ENCODE data around the gene ADAMTS2. TPM values are rescaled to one million over a fixed set of nuclear protein-coding genes. Genes with fewer than 3 reads are reported as not detected.

ADAMTS2 gene
- total RNA-seq, 1 donor from 2014 or later = 25.3 TPM

- intact Hi-C loops (cut with DNase I) = no loop called here
- peak; percentile 61 for DNase-seq (ENCODE audit: low spot score)
- no peak for ATAC-seq
These were observed 70.6 kb downstream of the ADAMTS2 start for GRCh38 chr5:179274321-179275315.

GRCh38 chr5:179273441-179274145 lies 71.7 kb downstream of the ADAMTS2 start:
- intact Hi-C loops (cut with DNase I) = no loop called here
- ATAC-seq (no peak), DNase-seq (ENCODE audit: low spot score) (peak; percentile 49)

- ATAC-seq (no peak), DNase-seq (ENCODE audit: low spot score) (peak; percentile 54)
- intact Hi-C loops (cut with DNase I) = no loop called here
These were observed 72.2 kb downstream of the ADAMTS2 start for GRCh38 chr5:179273073-179273435.

- intact Hi-C loops (cut with DNase I) = no loop called here
- no peak for ATAC-seq
- DNase-seq (ENCODE audit: low spot score) = peak; percentile 55
These were observed 72.8 kb downstream of the ADAMTS2 start for GRCh38 chr5:179272326-179273072.

GRCh38 chr5:179271821-179272325 lies 73.4 kb downstream of the ADAMTS2 start:
- no peak for ATAC-seq
- peak; percentile 49 for DNase-seq (ENCODE audit: low spot score)
- intact Hi-C loops (cut with DNase I) = no loop called here

GRCh38 chr5:179271428-179271734 lies 73.9 kb downstream of the ADAMTS2 start:
- DNase-seq (ENCODE audit: low spot score) (no peak), ATAC-seq (no peak)
- intact Hi-C loops (cut with DNase I) = no loop called here

- ATAC-seq = peak; percentile 8
These were observed 74.5 kb downstream of the ADAMTS2 start for GRCh38 chr5:179270581-179271427.

GRCh38 chr5:179269781-179270543 lies 75.3 kb downstream of the ADAMTS2 start:
- DNase-seq (ENCODE audit: low spot score) (peak; percentile 54), ATAC-seq (no peak)
- intact Hi-C loops (cut with DNase I) = no loop called here

More at GRCh38 chr5:179270581-179271427, 74.5 kb downstream of the ADAMTS2 start:
- intact Hi-C loops (cut with DNase I) = no loop called here
- peak; percentile 61 for DNase-seq (ENCODE audit: low spot score)

GRCh38 chr5:179268966-179269693 lies 76.1 kb downstream of the ADAMTS2 start:
- ATAC-seq (no peak), DNase-seq (ENCODE audit: low spot score) (peak; percentile 51)
- intact Hi-C loops (cut with DNase I) = no loop called here

- ATAC-seq (no peak), DNase-seq (ENCODE audit: low spot score) (peak; percentile 55)
- intact Hi-C loops (cut with DNase I) = no loop called here
These were observed 76.8 kb downstream of the ADAMTS2 start for GRCh38 chr5:179268399-179268952.

GRCh38 chr5:179267671-179268083 lies 77.6 kb downstream of the ADAMTS2 start:
- intact Hi-C loops (cut with DNase I) = no loop called here
- ATAC-seq = no peak

GRCh38 chr5:179267071-179267670 lies 78.1 kb downstream of the ADAMTS2 start:
- no peak for DNase-seq (ENCODE audit: low spot score)
- ATAC-seq = no peak
- intact Hi-C loops (cut with DNase I) = no loop called here

More at GRCh38 chr5:179267671-179268083, 77.6 kb downstream of the ADAMTS2 start:
- peak; percentile 57 for DNase-seq (ENCODE audit: low spot score)

- intact Hi-C loops (cut with DNase I) = no loop called here
- DNase-seq (ENCODE audit: low spot score) (peak; percentile 60), ATAC-seq (no peak)
These were observed 78.8 kb downstream of the ADAMTS2 start for GRCh38 chr5:179266291-179267070.

- intact Hi-C loops (cut with DNase I) = no loop called here
- DNase-seq (ENCODE audit: low spot score) (peak; percentile 93), ATAC-seq (peak; percentile 95)
These were observed 79.6 kb downstream of the ADAMTS2 start for GRCh38 chr5:179265514-179266290.

Measured in sciatic nerve (tissue), 2 donors.